CD4-positive, alpha-beta T cell (primary cell): Measurements from ENCODE around the gene APOO. TPM values are rescaled to one million over a fixed set of nuclear protein-coding genes. Genes with fewer than 3 reads are reported as not detected.
A peak's percentile ranks its signal among the peaks of the same experiment; 100 is the strongest.

Experiments used
- ATAC-seq: fragments of 200-7000 bp; cut with Tn5 transposase; one replicate; pipeline ENCODE4 v1.10.0; 2022; ENCODE audit warnings: mild to moderate bottlenecking; ENCODE audit not compliant: poor library complexity
- CTCF ChIA-PET: fragments of 350-600 bp; sonication (Branson Sonifier 250); formaldehyde crosslinking; loops from one replicate; lab custom pipeline; 2021; ENCODE audit warnings: antibody characterized with exemption, inconsistent platforms; lab: Charles Lee
- POLR2A ChIA-PET: fragments of 350-600 bp; sonication (Branson Sonifier 250); formaldehyde crosslinking; loops from one replicate; lab custom pipeline; 2021; ENCODE audit warnings: antibody characterized with exemption, inconsistent platforms; lab: Charles Lee
- DNase-seq, 14 experiments: peaks; one replicate each; pipeline ENCODE4 v3.0.0-alpha.2; 2013 to 2020; ENCODE audit warnings: mixed read lengths in 2 of 14
- H3K27ac ChIP-seq, 2 donors: one replicate each; pipeline versions ENCODE4 v1.5.1 to v1.7.0; 2013; ENCODE audit warnings: low read length in 2 of 2, low read depth in 1 of 2, mild to moderate bottlenecking in 1 of 2
- H3K27me3 ChIP-seq, 2 experiments: 1 replicate in 1 of 2; 2 replicates in 1 of 2; pipeline versions ENCODE4 v1.6.1 to v1.7.0; 2013; ENCODE audit warnings: low read length in 2 of 2, control low read depth in 1 of 2, mild to moderate bottlenecking in 1 of 2, moderate library complexity in 1 of 2; ENCODE audit not compliant: insufficient read depth in 2 of 2, control insufficient read depth in 1 of 2
- H3K36me3 ChIP-seq: one replicate; pipeline ENCODE4 v1.6.1; 2013; ENCODE audit warnings: low read length, control low read depth; ENCODE audit not compliant: insufficient read depth
- H3K4me1 ChIP-seq: one replicate; pipeline ENCODE4 v1.6.1; 2013; ENCODE audit warnings: low read length, control low read depth; ENCODE audit not compliant: insufficient read depth
- H3K4me3 ChIP-seq: one replicate; pipeline ENCODE4 v1.5.1; 2013; ENCODE audit warnings: mild to moderate bottlenecking, low read length, moderate library complexity
- H3K9me3 ChIP-seq, 2 experiments: 1 replicate in 1 of 2; 2 replicates in 1 of 2; pipeline versions ENCODE4 v1.6.1 to v1.7.0; 2013; ENCODE audit warnings: low read length in 2 of 2, mild to moderate bottlenecking in 2 of 2, control low read depth in 1 of 2, moderate library complexity in 1 of 2; ENCODE audit not compliant: control insufficient read depth in 1 of 2, insufficient read depth in 1 of 2
- H3K27ac Mint-ChIP-seq: one replicate; pipeline ENCODE4 v1.8.0; 2020; ENCODE audit warnings: mixed read lengths
- H3K27me3 Mint-ChIP-seq: one replicate; pipeline ENCODE4 v1.8.0; 2021; ENCODE audit warnings: mixed read lengths
- H3K36me3 Mint-ChIP-seq: one replicate; pipeline ENCODE4 v1.8.0; 2021; ENCODE audit warnings: low read depth, mixed read lengths
- H3K4me1 Mint-ChIP-seq: one replicate; pipeline ENCODE4 v1.8.0; 2021; ENCODE audit warnings: low read depth, mixed read lengths
- H3K4me3 Mint-ChIP-seq: one replicate; pipeline ENCODE4 v1.8.0; 2020; ENCODE audit warnings: mild to moderate bottlenecking, mixed read lengths
- H3K9me3 Mint-ChIP-seq: one replicate; pipeline ENCODE4 v1.8.0; 2020; ENCODE audit warnings: mixed read lengths
- intact Hi-C, 2 experiments: fragments of 100-400 bp; cut with DNase I in 1 of 2; cut with micrococcal nuclease in 1 of 2; formaldehyde crosslinking; loops; one replicate each; pipeline versions ENCODE4 v1.15.1 to v1.9.0; 2023 to 2025; cut with DNase I, micrococcal nuclease
- total RNA-seq, 174 experiments: library from RNA in 2 of 174; stranded (reverse) in 2 of 174; gene quantifications; one replicate each; pipeline ENCODE4 v1.2.3 and lab custom pipeline; 2021 to 2026
- TF ChIP-seq, protein P1 (sequence below): fragments of 200-600 bp; IDR thresholded peaks from one replicate; pipeline ENCODE4 v1.8.0; 2022; ENCODE audit warnings: antibody characterized with exemption, mild to moderate bottlenecking

Gene APOO
- total RNA-seq, 2 experiments from 2014 or later = 3.3 to 4.9 TPM

DNA sequence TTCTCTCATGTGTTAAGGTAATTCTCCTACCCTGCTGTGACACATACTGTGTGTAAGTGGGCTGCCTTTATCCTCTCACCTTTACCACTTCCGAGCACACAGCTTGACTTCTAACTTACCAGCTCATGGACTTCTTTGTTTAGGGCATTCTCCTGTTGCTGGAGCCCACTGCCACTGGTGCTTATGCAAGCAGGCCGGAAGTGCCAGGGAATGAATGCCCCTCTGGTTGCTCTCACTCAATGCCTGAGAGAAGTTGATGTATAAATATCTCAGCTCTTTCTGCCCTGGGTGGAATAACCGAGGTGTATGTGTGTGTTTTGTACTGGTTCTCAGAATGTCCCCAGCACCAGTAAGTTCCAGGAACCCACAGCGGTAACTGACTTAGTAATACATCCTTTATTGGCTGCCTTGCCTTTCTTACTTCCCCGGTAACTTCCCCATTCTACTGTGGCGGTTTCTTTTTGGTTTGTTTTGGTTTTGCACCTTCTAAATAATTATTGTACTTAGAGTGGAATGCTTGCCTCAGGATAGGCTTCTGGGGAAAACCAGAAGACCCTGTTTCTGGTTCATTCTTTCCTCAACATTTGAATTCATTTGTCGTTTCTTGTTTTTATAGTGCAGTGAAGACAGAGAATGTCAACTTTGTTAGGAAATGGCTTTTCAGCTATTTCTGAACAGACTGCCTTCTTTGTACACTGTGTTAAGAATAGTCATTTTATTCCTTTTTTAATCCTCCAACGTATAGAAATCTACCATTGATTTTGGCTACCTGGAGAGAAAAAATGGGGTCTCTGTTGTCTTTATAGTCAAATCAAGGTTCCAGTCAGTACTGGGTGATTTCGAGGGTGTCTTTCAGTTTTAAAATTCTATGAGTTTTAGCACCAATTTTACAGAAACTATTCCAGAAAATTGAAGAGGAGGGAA is 45.5 kb upstream of the APOO start:
- peaks cover 11% of the 10 kb centered on the region for H3K4me1 Mint-ChIP-seq
- no peaks in the 10 kb centered on the region for H3K36me3 Mint-ChIP-seq
- TF ChIP-seq, protein P1, sequence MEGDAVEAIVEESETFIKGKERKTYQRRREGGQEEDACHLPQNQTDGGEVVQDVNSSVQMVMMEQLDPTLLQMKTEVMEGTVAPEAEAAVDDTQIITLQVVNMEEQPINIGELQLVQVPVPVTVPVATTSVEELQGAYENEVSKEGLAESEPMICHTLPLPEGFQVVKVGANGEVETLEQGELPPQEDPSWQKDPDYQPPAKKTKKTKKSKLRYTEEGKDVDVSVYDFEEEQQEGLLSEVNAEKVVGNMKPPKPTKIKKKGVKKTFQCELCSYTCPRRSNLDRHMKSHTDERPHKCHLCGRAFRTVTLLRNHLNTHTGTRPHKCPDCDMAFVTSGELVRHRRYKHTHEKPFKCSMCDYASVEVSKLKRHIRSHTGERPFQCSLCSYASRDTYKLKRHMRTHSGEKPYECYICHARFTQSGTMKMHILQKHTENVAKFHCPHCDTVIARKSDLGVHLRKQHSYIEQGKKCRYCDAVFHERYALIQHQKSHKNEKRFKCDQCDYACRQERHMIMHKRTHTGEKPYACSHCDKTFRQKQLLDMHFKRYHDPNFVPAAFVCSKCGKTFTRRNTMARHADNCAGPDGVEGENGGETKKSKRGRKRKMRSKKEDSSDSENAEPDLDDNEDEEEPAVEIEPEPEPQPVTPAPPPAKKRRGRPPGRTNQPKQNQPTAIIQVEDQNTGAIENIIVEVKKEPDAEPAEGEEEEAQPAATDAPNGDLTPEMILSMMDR = no peak
- H3K9me3 Mint-ChIP-seq = no peaks in the 10 kb centered on the region
- intact Hi-C loops = loop anchor here (1.0 to 10.0 kb wide), 2 partner anchors 45 to 72 kb away; partner anchors contain the start of genes CXorf58 (in 1 of the 2) and KLHL15 (in 1 of the 2)
- peak; percentile 0 to 75 (median 24) for DNase-seq
- CTCF ChIA-PET = no interaction called here
- H3K4me3 Mint-ChIP-seq = peak overlapping the region; percentile 89
- no peaks in the 10 kb centered on the region for H3K27me3 ChIP-seq
- H3K27ac Mint-ChIP-seq = peak overlapping the region; percentile 89
- no peaks in the 10 kb centered on the region for H3K36me3 ChIP-seq
- ATAC-seq = peak; percentile 82
- H3K4me3 ChIP-seq = peak overlapping the region; percentile 55
- H3K27ac ChIP-seq = peak overlapping the region; percentile 60 to 64
- POLR2A ChIA-PET = interaction anchor here (0.6 to 1.6 kb wide), 6 partner anchors 22 to 170 kb away, joined by 3 to 23 read pairs (median 5); partner anchors contain the start of genes EIF2S3 and SAT1
- H3K9me3 ChIP-seq = no peaks in the 10 kb centered on the region
- H3K4me1 ChIP-seq = peaks cover 8% of the 10 kb centered on the region
- no peaks in the 10 kb centered on the region for H3K27me3 Mint-ChIP-seq

DNA sequence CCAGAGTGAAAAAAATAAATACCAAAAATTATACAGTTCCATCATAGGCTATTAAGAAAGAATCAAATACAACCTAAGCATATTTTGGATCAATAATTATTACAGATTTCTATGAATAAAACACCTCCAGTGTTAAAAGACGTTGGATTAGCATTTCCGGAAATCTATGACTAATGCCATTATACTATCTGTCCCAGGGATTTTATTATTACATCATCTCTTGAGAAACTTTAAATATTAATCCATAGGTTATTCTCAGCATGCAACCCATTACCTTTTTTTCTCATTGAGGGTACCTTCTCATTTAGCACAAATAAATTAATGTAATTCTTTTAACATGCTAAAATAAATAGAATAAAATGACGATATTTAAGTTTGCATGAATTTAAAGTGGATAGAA is 44.7 kb upstream of the APOO start:
- Histone ChIP-seq H3K9me3 (no peaks in the 10 kb centered on the region), H3K27ac (no peak overlapping the region), H3K4me3 (peak overlapping the region; percentile 55), H3K36me3 (no peaks in the 10 kb centered on the region), H3K27me3 (no peaks in the 10 kb centered on the region), H3K4me1 (peaks cover 8% of the 10 kb centered on the region)
- no peaks in the 10 kb centered on the region for H3K36me3 Mint-ChIP-seq
- POLR2A ChIA-PET = interaction anchor here (0.6 to 1.6 kb wide), 6 partner anchors 21 to 169 kb away, joined by 3 to 23 read pairs (median 5); partner anchors contain the start of genes EIF2S3 and SAT1
- ATAC-seq (no peak), DNase-seq (no peak)
- H3K4me1 Mint-ChIP-seq = peaks cover 7% of the 10 kb centered on the region
- H3K27me3 Mint-ChIP-seq = no peaks in the 10 kb centered on the region
- H3K27ac Mint-ChIP-seq = peak overlapping the region; percentile 89
- H3K4me3 Mint-ChIP-seq = peak overlapping the region; percentile 30
- CTCF ChIA-PET = no interaction called here
- H3K9me3 Mint-ChIP-seq = no peaks in the 10 kb centered on the region
- TF ChIP-seq, protein P1 = no peak
- intact Hi-C loops = loop anchor here in 1 of 2 experiments (10.0 kb wide), 1 partner anchor 72 kb away; the partner anchor contains the start of gene KLHL15

DNA sequence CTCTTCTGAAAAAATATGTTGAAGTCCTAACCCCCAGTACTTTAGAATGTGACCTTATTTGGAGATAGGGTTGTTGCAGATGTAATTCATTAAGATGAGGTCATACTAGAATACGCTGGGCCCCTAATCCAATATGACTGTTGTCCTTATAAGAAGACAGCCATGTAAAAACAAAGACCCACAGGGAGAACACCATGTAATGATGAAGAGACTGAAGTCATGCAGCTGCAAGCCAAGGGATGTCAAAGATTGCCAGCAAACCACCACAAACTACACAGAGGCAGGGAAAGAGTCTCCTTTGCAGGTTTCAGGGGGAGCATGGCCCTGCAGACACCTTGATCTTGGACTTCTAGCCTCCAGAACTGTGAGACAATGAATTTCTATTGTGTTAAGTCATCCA is 37.5 kb upstream of the APOO start:
- TF ChIP-seq, protein P1 = no peak
- Mint-ChIP-seq H3K9me3 (no peaks in the 10 kb centered on the region), H3K27ac (no peak overlapping the region), H3K27me3 (no peaks in the 10 kb centered on the region), H3K36me3 (no peaks in the 10 kb centered on the region), H3K4me3 (no peak overlapping the region), H3K4me1 (no peaks in the 10 kb centered on the region)
- ChIA-PET POLR2A (no interaction called here), CTCF (no interaction called here)
- H3K4me3 ChIP-seq = no peak overlapping the region
- H3K36me3 ChIP-seq = peaks cover 7% of the 10 kb centered on the region
- intact Hi-C loops = loop anchor here in 1 of 2 experiments (5.0 kb wide), 1 partner anchor 33 kb away; no protein-coding TSS in a partner anchor
- no peak for ATAC-seq
- H3K27me3 ChIP-seq = no peaks in the 10 kb centered on the region
- no peaks in the 10 kb centered on the region for H3K4me1 ChIP-seq
- H3K9me3 ChIP-seq = no peaks in the 10 kb centered on the region
- DNase-seq = no peak
- H3K27ac ChIP-seq = no peak overlapping the region
